ENCODE measurements around the gene LEMD3.
A peak's percentile ranks its signal among the peaks of the same experiment; 100 is the strongest.

Gene LEMD3

DNA sequence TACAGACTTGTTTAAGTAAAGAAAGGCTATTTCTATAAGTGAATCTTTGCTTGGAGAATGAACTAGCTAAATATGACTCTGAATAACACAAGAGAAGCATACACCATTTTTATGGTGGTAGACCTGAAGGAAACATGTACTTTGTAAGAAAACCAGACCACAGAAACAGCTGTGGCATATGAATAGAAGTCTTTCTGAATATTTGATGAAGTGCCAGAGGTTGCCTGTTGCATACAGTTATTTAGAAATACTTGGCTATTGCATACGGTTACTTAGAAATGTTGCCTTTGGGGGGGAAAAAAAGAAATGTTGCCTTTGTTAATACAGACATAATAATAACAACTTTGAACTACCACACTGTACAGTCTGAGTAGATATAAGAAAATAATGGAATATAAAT lies 16.8 kb upstream of the LEMD3 start:
- no peaks in the 10 kb centered on the region for H3K9me3 Mint-ChIP-seq
- intact Hi-C loops (cut with micrococcal nuclease), result no loop called here
- H3K27ac Mint-ChIP-seq, result no peak overlapping the region
- no peak overlapping the region for H3K4me3 Mint-ChIP-seq
- peaks cover 5% of the 10 kb centered on the region for H3K4me1 Mint-ChIP-seq (ENCODE audit: low read depth)
- no peaks in the 10 kb centered on the region for H3K27me3 Mint-ChIP-seq
- H3K36me3 Mint-ChIP-seq (ENCODE audit: low read depth), result no peaks in the 10 kb centered on the region

GRCh38 chr12:65155784-65156183 lies 13.6 kb upstream of the LEMD3 start:
- intact Hi-C loops (cut with micrococcal nuclease), result no loop called here
- H3K36me3 Mint-ChIP-seq (ENCODE audit: low read depth), result no peaks in the 10 kb centered on the region
- peaks cover 14% of the 10 kb centered on the region for H3K4me1 Mint-ChIP-seq (ENCODE audit: low read depth)
- no peaks in the 10 kb centered on the region for H3K9me3 Mint-ChIP-seq
- H3K27me3 Mint-ChIP-seq, result peaks cover 3% of the 10 kb centered on the region
- H3K4me3 Mint-ChIP-seq, result no peak overlapping the region
- peak overlapping the region; percentile 63 for H3K27ac Mint-ChIP-seq

GRCh38 chr12:65156366-65156841 lies 13.0 kb upstream of the LEMD3 start:
- Mint-ChIP-seq H3K27ac (peak overlapping the region; percentile 63), H3K4me3 (peak overlapping the region; percentile 23), H3K27me3 (peaks cover 3% of the 10 kb centered on the region), H3K9me3 (no peaks in the 10 kb centered on the region), H3K4me1 (ENCODE audit: low read depth) (peaks cover 14% of the 10 kb centered on the region), H3K36me3 (ENCODE audit: low read depth) (no peaks in the 10 kb centered on the region)
- intact Hi-C loops (cut with micrococcal nuclease), result no loop called here

- Mint-ChIP-seq H3K36me3 (ENCODE audit: low read depth) (no peaks in the 10 kb centered on the region), H3K4me1 (ENCODE audit: low read depth) (peaks cover 14% of the 10 kb centered on the region), H3K27ac (peak overlapping the region; percentile 63), H3K4me3 (no peak overlapping the region), H3K27me3 (peaks cover 3% of the 10 kb centered on the region), H3K9me3 (no peaks in the 10 kb centered on the region)
- intact Hi-C loops (cut with micrococcal nuclease), result no loop called here
These were observed 12.3 kb upstream of the LEMD3 start for GRCh38 chr12:65157091-65157490.

- Mint-ChIP-seq H3K27ac (no peak overlapping the region), H3K4me1 (ENCODE audit: low read depth) (peaks cover 8% of the 10 kb centered on the region), H3K27me3 (peaks cover 3% of the 10 kb centered on the region), H3K4me3 (no peak overlapping the region), H3K36me3 (ENCODE audit: low read depth) (no peaks in the 10 kb centered on the region), H3K9me3 (no peaks in the 10 kb centered on the region)
- intact Hi-C loops (cut with micrococcal nuclease), result no loop called here
These were observed 6.8 kb upstream of the LEMD3 start for GRCh38 chr12:65162609-65163008.

- H3K36me3 Mint-ChIP-seq (ENCODE audit: low read depth), result peaks cover 4% of the 10 kb centered on the region
- peaks cover 8% of the 10 kb centered on the region for H3K4me1 Mint-ChIP-seq (ENCODE audit: low read depth)
- no peaks in the 10 kb centered on the region for H3K9me3 Mint-ChIP-seq
- no peak overlapping the region for H3K4me3 Mint-ChIP-seq
- intact Hi-C loops (cut with micrococcal nuclease), result no loop called here
- peaks cover 3% of the 10 kb centered on the region for H3K27me3 Mint-ChIP-seq
- no peak overlapping the region for H3K27ac Mint-ChIP-seq
These were observed 5.1 kb upstream of the LEMD3 start for GRCh38 chr12:65164244-65164643.

DNA sequence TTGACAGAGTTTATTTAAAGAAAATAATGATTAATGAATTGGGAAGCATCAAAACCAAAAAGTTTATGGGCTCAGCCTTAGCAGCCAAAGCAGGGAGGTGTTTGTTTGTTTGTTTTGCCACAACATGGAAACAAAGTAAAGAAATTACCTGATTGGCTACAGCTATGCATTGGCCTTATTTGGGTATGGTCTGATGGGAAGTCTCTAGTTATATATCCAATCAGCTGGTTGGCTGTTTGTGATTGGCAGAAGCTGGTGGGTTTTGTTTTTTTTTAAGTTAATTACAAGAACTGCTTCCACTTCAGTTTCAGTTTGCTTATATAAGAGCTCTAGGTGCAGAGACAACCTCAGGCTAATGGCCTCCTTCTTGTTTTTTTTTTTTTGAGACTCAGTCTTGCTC lies 4.6 kb upstream of the LEMD3 start:
- no peak overlapping the region for H3K4me3 Mint-ChIP-seq
- no peaks in the 10 kb centered on the region for H3K9me3 Mint-ChIP-seq
- peaks cover 3% of the 10 kb centered on the region for H3K27me3 Mint-ChIP-seq
- peaks cover 10% of the 10 kb centered on the region for H3K36me3 Mint-ChIP-seq (ENCODE audit: low read depth)
- no peak overlapping the region for H3K27ac Mint-ChIP-seq
- intact Hi-C loops (cut with micrococcal nuclease), result no loop called here
- H3K4me1 Mint-ChIP-seq (ENCODE audit: low read depth), result peaks cover 8% of the 10 kb centered on the region

DNA sequence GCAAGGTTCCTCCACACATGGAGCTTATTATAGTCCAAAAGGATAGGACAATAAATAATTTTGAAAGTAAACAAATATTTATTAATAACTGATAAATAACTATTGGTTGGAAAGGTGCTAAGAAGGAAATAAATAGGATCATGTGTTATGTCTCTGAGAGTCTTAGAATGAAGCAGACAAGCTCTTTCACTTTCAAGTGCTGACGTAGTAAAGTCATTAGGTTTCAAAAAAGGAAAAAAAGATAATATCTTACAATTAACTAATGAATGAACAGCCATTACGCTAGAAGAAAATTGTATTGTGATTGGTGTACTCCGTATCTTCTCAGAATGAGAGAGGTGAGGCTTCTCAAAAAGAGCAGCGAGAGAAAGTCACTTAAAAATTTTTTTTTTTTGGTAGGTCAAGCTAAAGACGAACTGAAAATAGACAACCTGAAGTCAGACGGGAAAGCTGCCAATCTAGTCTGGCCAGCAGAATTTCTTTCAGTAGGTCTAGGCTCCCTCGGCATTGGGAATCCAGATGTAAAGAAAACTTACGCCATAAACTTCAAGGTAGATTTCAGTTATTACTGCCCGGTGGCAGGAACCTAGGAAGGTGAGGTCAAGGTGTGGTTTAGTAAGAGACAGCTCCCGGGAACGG lies 583 bp upstream of the LEMD3 start:
- Mint-ChIP-seq H3K27ac (peak overlapping the region; percentile 97), H3K9me3 (no peaks in the 10 kb centered on the region), H3K36me3 (ENCODE audit: low read depth) (peaks cover 22% of the 10 kb centered on the region), H3K27me3 (no peaks in the 10 kb centered on the region), H3K4me1 (ENCODE audit: low read depth) (peaks cover 23% of the 10 kb centered on the region), H3K4me3 (peak overlapping the region; percentile 94)
- intact Hi-C loops (cut with micrococcal nuclease), result no loop called here

- peak overlapping the region; percentile 94 for H3K4me3 Mint-ChIP-seq
- intact Hi-C loops (cut with micrococcal nuclease), result loop anchor here (10.0 kb wide), 1 partner anchor 1144 kb away; no protein-coding TSS in a partner anchor
- no peaks in the 10 kb centered on the region for H3K27me3 Mint-ChIP-seq
- peaks cover 23% of the 10 kb centered on the region for H3K4me1 Mint-ChIP-seq (ENCODE audit: low read depth)
- H3K36me3 Mint-ChIP-seq (ENCODE audit: low read depth), result peaks cover 22% of the 10 kb centered on the region
- peak overlapping the region; percentile 97 for H3K27ac Mint-ChIP-seq
- H3K9me3 Mint-ChIP-seq, result no peaks in the 10 kb centered on the region
These were observed 962 bp downstream of the LEMD3 start for GRCh38 chr12:65170209-65170881.

- peaks cover 23% of the 10 kb centered on the region for H3K4me1 Mint-ChIP-seq (ENCODE audit: low read depth)
- no peaks in the 10 kb centered on the region for H3K9me3 Mint-ChIP-seq
- intact Hi-C loops (cut with micrococcal nuclease), result loop anchor here (10.0 kb wide), 1 partner anchor 1144 kb away; no protein-coding TSS in a partner anchor
- H3K27me3 Mint-ChIP-seq, result no peaks in the 10 kb centered on the region
- peak overlapping the region; percentile 97 for H3K27ac Mint-ChIP-seq
- peaks cover 22% of the 10 kb centered on the region for H3K36me3 Mint-ChIP-seq (ENCODE audit: low read depth)
- peak overlapping the region; percentile 94 for H3K4me3 Mint-ChIP-seq
These were observed 1.7 kb downstream of the LEMD3 start for GRCh38 chr12:65171073-65171472.

GRCh38 chr12:65171870-65172269 lies 2.5 kb downstream of the LEMD3 start:
- peaks cover 22% of the 10 kb centered on the region for H3K36me3 Mint-ChIP-seq (ENCODE audit: low read depth)
- peak overlapping the region; percentile 51 for H3K4me3 Mint-ChIP-seq
- no peak overlapping the region for H3K27ac Mint-ChIP-seq
- no peaks in the 10 kb centered on the region for H3K9me3 Mint-ChIP-seq
- H3K27me3 Mint-ChIP-seq, result no peaks in the 10 kb centered on the region
- intact Hi-C loops (cut with micrococcal nuclease), result loop anchor here (10.0 kb wide), 1 partner anchor 1143 kb away; no protein-coding TSS in a partner anchor
- peaks cover 23% of the 10 kb centered on the region for H3K4me1 Mint-ChIP-seq (ENCODE audit: low read depth)

GRCh38 chr12:65175385-65175784 lies 6.0 kb downstream of the LEMD3 start:
- H3K4me3 Mint-ChIP-seq, result no peak overlapping the region
- no peak overlapping the region for H3K27ac Mint-ChIP-seq
- H3K9me3 Mint-ChIP-seq, result no peaks in the 10 kb centered on the region
- peaks cover 6% of the 10 kb centered on the region for H3K36me3 Mint-ChIP-seq (ENCODE audit: low read depth)
- intact Hi-C loops (cut with micrococcal nuclease), result loop anchor here (10.0 kb wide), 1 partner anchor 1139 kb away; no protein-coding TSS in a partner anchor
- peaks cover 23% of the 10 kb centered on the region for H3K4me1 Mint-ChIP-seq (ENCODE audit: low read depth)
- H3K27me3 Mint-ChIP-seq, result no peaks in the 10 kb centered on the region

DNA sequence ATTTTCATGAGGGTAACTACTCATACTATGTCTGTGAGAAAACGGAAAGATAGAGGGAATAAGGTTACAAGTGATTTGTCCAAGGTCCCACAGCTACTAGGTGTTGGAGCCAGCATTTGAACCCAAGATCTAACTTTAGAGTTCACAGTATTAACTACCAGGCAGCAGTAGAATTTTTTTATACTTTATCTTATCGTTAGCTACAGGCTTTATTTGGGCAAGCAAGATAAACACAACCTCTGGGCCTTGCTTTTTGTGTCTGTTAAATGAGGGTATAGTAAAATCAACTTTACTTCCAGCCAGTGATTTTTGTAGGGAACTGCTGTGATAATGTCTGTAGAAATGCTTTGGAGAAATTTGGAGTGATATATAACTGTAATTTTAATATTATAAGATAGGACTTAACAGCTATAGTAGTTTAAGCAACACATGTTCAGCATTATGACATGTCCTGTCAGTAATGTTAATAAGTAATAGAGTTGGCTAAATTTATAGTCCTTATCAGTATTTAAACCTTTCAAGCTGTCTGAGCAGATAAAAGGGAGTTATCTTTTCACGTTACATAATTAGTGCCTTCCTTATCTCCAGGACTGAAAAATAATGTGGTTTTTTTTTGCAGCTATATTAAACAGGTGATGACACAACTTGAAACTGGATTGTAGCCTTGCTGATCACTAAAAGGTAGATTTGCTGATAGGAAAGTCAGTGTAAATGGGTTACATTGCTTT lies 12.8 kb downstream of the LEMD3 start:
- Mint-ChIP-seq H3K36me3 (ENCODE audit: low read depth) (peaks cover 7% of the 10 kb centered on the region), H3K9me3 (no peaks in the 10 kb centered on the region), H3K27ac (no peak overlapping the region), H3K4me3 (no peak overlapping the region), H3K4me1 (ENCODE audit: low read depth) (peaks cover 23% of the 10 kb centered on the region), H3K27me3 (no peaks in the 10 kb centered on the region)
- intact Hi-C loops (cut with micrococcal nuclease), result no loop called here

Data from dendritic cell treated with granulocyte-macrophage colony-stimulating factor and Interleukin-4, amounts not matched to agents 40 ng/mL and 50 ng/mL, for 4 days (primary cell).